HG02852 (cell line): ENCODE results near the gene SLC39A13.

Experiments used
- ATAC-seq: cut with Tn5 transposase; IDR thresholded peaks from one replicate; pipeline ENCODE4 v1.9.1; 2021; ENCODE audit warnings: mild to moderate bottlenecking, moderate library complexity; ENCODE audit not compliant: unreplicated experiment

The SLC39A13 gene

DNA sequence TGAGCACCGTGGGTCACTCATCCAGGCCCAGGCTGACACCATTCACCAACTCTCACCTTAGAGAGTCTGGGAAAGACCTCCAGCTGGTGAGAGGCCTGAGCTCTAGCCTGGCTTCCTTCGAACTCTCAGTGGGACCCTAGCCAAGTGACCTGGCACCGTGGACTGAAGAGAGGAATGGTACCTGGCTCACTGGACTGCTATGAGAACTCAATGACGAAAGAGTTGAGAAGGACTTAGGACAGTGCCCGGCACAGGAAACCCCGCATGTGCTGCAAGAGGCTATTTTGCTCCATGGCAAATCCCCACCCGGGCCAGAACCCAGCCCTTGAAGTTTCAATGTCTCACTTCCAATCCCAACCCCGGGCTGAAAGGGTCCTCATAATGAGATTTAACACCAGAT lies 41.2 kb downstream of the SLC39A13 start:
- no peak for ATAC-seq

DNA sequence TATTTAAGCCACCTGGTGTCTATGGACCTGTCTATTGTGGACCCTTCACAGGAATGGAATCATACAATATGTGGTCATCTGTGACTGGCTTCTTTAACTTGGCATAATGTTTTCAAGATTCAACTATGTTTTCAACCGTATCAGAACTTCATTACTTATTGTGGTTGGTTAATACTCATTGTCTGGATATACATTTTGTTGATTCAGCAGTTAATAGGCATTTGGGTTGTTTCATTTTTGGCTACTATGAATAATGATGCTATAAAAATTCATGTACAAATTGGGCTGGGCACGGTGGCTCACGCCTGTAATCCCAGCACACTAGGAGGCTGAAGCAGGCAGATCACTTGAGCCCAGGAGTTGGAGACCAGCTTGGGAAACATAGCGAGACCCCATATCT lies 43.0 kb downstream of the SLC39A13 start:
- no peak for ATAC-seq

DNA sequence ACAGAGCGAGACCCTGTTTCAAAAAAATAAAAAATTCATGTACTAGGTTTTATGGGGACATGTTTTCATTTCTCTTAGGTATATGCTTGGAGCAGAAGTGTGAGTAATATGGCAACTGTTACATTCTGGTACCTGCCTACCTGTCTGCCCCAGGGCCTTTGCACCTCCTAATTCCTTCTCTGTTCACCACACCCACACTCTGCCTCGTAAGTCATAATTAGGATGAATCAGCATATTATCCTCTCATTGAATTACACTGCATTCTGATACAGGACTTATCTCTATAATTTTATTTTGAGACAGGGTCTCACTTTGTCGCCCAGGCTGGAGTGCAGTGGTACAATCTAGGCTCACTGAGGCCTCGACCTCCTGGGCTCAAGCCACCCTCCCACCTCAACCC lies 43.6 kb downstream of the SLC39A13 start:
- ATAC-seq = no peak

DNA sequence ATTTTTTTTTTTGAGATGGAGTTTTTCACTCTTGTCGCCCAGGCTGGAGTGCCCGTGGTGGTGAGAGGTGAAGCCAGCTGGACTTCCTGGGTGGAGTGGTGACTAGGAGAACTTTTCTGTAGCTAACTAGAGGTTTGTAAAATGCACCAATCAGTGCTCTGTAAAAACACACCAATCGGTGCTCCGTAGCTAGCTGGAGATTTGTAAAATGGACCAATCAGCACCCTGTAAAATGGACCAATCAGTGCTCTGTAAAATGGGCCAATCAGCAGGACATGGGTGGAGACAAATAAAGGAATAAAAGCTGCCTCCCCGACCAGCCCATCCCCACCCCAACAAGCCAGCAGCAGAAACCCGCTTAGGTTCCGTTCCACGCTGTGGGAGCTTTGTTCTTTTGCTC lies 45.0 kb downstream of the SLC39A13 start:
- no peak for ATAC-seq

DNA sequence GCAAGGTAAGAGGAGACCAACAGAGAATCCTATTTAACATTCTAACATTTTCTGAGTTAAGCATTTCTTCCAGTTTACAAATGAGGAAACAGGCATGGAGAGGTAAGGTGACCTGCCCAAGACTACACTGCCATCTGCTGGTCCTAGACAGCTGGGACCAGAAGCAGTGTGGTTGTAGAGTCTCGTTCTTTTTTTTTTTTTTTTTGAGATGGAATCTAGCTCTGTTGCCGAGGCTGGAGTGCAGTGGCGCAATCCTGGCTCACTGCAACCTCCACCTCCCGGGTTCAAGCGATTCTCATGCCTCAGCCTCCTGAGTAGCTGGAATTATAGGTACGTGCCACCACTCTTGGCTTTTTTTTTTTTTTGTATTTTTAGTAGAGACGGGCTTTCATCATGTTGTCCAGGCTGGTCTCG lies 45.9 kb downstream of the SLC39A13 start:
- ATAC-seq = peak; percentile 70

DNA sequence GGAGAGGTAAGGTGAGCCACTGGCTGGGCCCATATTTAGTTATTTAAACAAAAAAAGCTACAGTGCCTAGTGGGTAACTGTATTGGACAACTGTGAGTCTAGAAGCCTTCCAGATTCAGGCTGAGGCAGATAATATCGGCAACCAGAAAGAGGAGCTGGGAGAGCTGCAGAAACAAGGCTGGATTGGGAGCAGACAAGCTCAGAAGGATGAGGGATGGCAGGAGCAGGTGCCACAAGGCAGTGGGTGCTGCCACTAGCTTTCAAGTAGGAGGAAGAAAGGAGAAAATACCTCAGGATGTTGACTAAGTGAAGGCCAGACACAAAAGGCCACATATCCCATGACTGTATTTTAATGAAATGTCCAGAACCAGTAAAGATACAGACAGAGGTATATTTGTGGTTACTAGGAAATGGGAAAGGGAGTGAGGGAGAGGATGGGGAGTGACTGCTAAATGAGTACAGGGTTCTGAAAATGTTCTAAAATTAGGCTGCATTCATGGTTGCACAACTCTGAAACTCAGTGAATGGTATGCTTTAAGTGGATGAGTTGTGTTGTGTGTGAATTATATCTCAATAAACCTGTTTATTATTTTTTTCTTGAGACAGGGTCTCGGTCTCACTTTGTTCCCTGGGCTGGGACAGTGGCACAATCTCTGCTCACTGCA lies 52.3 kb downstream of the SLC39A13 start:
- no peak for ATAC-seq

DNA sequence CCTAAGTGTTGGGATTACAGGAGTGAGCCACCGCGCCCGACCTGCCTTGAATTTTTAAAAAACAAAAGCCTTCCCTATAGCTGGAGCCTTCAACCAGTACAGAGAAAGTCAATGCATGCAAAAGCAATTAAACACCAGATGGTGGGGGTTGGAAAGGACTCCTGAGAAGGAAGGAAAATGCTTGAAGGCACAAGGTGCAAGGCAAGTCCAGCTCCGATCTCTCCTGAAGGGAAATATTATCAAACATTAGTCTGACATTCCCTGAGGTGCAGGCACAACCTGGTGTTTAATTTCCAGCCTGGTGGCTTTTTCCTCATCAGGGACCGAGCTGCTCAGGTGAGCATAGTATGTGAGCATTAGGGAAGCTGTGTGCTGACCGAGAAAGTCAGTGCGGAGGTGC lies 53.5 kb downstream of the SLC39A13 start:
- ATAC-seq = no peak

DNA sequence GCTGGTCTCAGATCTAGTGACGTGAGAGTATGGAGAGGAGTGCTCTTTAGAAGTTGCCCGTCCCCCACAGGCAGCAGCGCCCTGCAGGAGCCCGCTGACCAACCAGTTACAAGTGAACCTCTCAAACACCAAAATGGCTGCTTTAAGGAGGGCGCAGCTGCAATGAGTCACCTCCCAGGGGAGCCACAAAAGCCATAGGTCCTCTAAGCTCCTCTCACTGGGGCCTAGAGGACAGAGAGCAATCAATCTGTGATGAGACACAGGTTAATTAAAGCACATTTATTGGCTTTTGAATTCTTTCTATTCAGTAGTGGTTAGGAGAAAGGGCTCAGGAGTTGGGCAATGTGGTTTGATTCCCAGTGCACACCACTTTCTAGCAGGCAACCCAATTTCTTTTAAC lies 56.1 kb downstream of the SLC39A13 start:
- ATAC-seq = no peak
